Body of pancreas (tissue), 4 donors: ENCODE data around the gene GMEB1.

Source experiments
- POLR2A ChIP-seq, 3 donors: fragments of 450-650 bp; IDR thresholded peaks; one replicate each; pipeline ENCODE4 v1.6.1; 2016; ENCODE audit warnings: antibody characterized with exemption in 3 of 3, mild to moderate bottlenecking in 2 of 3
- TF ChIP-seq, protein P1 (sequence below), 7 experiments: fragments of 450-650 bp in 4 of 7; fragments of 200-600 bp in 3 of 7; sonication (generic) in 3 of 7; IDR thresholded peaks; one replicate each; pipeline ENCODE4 v1.5.1; 2016 to 2019; ENCODE audit warnings: antibody characterized with exemption in 7 of 7

DNA sequence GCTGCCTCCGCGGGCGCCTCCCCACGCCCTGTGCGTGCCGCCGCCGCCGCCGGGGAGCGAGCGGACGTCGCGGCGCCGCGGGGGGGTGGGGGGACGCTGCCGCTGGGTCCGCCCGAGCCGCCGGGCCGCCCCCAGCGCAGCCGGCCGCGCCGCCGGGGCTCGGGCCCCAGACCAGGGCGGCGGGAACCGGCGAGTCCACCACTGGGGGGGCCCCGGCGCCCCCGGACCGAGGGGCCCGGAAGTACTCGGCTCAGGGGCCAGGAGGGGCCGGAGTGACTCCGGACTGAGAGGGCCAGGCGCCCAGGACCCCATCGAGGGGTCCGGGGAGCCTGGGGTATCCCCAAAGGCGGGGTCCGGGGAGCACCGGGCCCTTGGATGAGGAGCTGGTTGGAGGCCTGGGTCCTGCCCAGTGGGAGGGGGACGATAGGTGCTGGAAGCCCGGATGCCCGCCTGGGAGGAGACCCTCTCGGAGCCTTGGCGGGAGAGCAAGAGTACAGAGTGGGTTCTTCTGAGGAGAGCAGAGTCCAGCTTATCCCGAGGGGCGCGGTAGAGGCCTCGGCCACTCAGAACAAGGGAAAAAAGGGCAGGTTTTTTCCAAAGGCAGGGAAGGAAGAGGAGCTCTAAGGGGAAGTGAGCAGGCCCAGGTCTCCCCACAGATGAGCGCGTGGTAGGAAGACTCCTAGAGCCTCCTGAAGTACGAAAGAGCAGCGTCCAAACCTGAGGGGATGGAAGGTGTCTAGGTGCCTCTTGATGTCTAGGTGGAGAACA is 556 bp downstream of the GMEB1 start:
- TF ChIP-seq, protein P1, sequence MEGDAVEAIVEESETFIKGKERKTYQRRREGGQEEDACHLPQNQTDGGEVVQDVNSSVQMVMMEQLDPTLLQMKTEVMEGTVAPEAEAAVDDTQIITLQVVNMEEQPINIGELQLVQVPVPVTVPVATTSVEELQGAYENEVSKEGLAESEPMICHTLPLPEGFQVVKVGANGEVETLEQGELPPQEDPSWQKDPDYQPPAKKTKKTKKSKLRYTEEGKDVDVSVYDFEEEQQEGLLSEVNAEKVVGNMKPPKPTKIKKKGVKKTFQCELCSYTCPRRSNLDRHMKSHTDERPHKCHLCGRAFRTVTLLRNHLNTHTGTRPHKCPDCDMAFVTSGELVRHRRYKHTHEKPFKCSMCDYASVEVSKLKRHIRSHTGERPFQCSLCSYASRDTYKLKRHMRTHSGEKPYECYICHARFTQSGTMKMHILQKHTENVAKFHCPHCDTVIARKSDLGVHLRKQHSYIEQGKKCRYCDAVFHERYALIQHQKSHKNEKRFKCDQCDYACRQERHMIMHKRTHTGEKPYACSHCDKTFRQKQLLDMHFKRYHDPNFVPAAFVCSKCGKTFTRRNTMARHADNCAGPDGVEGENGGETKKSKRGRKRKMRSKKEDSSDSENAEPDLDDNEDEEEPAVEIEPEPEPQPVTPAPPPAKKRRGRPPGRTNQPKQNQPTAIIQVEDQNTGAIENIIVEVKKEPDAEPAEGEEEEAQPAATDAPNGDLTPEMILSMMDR (IDR thresholded peaks at IDR 0.05), result no peak
- TF ChIP-seq POLR2A (IDR thresholded peaks at IDR 0.05), result peak; percentile 11 to 26 (median 18)
